Liver (tissue), 3 donors: Measurements from ENCODE around the gene TRIM29.

Experiments
- ATF3 ChIP-seq: IDR thresholded peaks from 2 replicates; pipeline ENCODE4 v1.6.1; 2016; ENCODE audit warnings: antibody characterized with exemption
- CTCF ChIP-seq: fragments of 150-350 bp; IDR thresholded peaks from 2 replicates; pipeline ENCODE4 v1.5.1; 2017; ENCODE audit warnings: improper control_type of control experiment, low read depth, low read length; ENCODE audit not compliant: missing input control
- SP1 ChIP-seq: IDR thresholded peaks from 2 replicates; pipeline ENCODE4 v1.6.1; 2018; ENCODE audit warnings: antibody characterized with exemption, mild to moderate bottlenecking
- donor health status: healthy.
- donor health status: healthy.

- TF ChIP-seq ATF3, result no peak
- no peak for TF ChIP-seq SP1
- no peak for TF ChIP-seq CTCF
Observed at GRCh38 chr11:120125509-120125908, 12.4 kb downstream of the TRIM29 start.
